CD14-positive monocyte (primary cell): ENCODE measurements around the gene CCDC134. TPM values are rescaled to one million over a fixed set of nuclear protein-coding genes. Genes with fewer than 3 reads are reported as not detected.

ENCODE experiments used
- DNase-seq, 3 donors: peaks; one replicate each; pipeline ENCODE4 v3.0.0-alpha.2; 2011 to 2022
- H2AFZ ChIP-seq: 2 replicates; pipeline ENCODE4 v1.6.0; 2012; ENCODE audit warnings: mild to moderate bottlenecking, low read depth, low read length, inconsistent platforms; ENCODE audit not compliant: insufficient read depth, poor library complexity, severe bottlenecking
- H3K27ac ChIP-seq, 2 donors: 1 replicate in 1 of 2; 2 replicates in 1 of 2; pipeline ENCODE4 v1.5.1; 2012 to 2013; ENCODE audit warnings: low read length in 2 of 2, control low read depth in 1 of 2, inconsistent platforms in 1 of 2, low read depth in 1 of 2, mild to moderate bottlenecking in 1 of 2
- H3K27me3 ChIP-seq, 2 donors: one replicate each; pipeline versions ENCODE4 v1.6.0 to v1.6.1; 2011 to 2013; ENCODE audit warnings: low read length in 2 of 2; ENCODE audit not compliant: control insufficient read depth in 2 of 2, insufficient read depth in 2 of 2
- H3K36me3 ChIP-seq, 2 donors: replicated peaks in 1 of 2; 1 replicate in 1 of 2; 2 replicates in 1 of 2; pipeline versions ENCODE4 v1.5.1 to v1.6.1; 2012 to 2013; ENCODE audit warnings: low read length in 2 of 2, control low read depth in 1 of 2, inconsistent platforms in 1 of 2, mild to moderate bottlenecking in 1 of 2; ENCODE audit not compliant: insufficient read depth in 2 of 2, control insufficient read depth in 1 of 2
- H3K4me1 ChIP-seq, 2 donors: 1 replicate in 1 of 2; 2 replicates in 1 of 2; pipeline versions ENCODE4 v1.5.1 to v1.6.1; 2012 to 2013; ENCODE audit warnings: low read length in 2 of 2, control low read depth in 1 of 2, inconsistent platforms in 1 of 2, mild to moderate bottlenecking in 1 of 2, moderate library complexity in 1 of 2; ENCODE audit not compliant: insufficient read depth in 2 of 2, control insufficient read depth in 1 of 2
- H3K4me2 ChIP-seq: replicated peaks from 2 replicates; pipeline ENCODE3; 2012; ENCODE audit warnings: low read length, moderate library complexity, mild to moderate bottlenecking; ENCODE audit not compliant: poor library complexity, severe bottlenecking; ENCODE audit errors: extremely low read depth
- H3K4me3 ChIP-seq, 3 experiments: fragments of 200-600 bp in 1 of 3; sonication (generic) in 1 of 3; replicated peaks in 1 of 3; 1 replicate in 2 of 3; 2 replicates in 1 of 3; pipeline ENCODE4 v1.5.1; 2011 to 2013; ENCODE audit warnings: low read length in 3 of 3, mild to moderate bottlenecking in 3 of 3, control low read depth in 2 of 3, low read depth in 2 of 3, inconsistent platforms in 1 of 3, moderate library complexity in 1 of 3
- H3K79me2 ChIP-seq: 2 replicates; pipeline ENCODE4 v1.6.0; 2012; ENCODE audit warnings: mild to moderate bottlenecking, control low read depth, inconsistent platforms, low read length, moderate library complexity; ENCODE audit not compliant: insufficient read depth
- H3K9ac ChIP-seq: 2 replicates; pipeline ENCODE4 v1.6.0; 2017; ENCODE audit warnings: low read length, mild to moderate bottlenecking; ENCODE audit not compliant: insufficient read depth, poor library complexity, severe bottlenecking
- H3K9me3 ChIP-seq, 2 donors: replicated peaks in 1 of 2; 1 replicate in 1 of 2; 2 replicates in 1 of 2; pipeline versions ENCODE4 v1.5.1 to v1.6.1; 2012 to 2013; ENCODE audit warnings: low read length in 2 of 2, control low read depth in 1 of 2; ENCODE audit not compliant: control insufficient read depth in 1 of 2, insufficient read depth in 1 of 2
- H4K20me1 ChIP-seq: 2 replicates; pipeline ENCODE4 v1.6.0; 2012; ENCODE audit warnings: mild to moderate bottlenecking, low read length, control low read depth, moderate library complexity; ENCODE audit not compliant: insufficient read depth
- H3K27ac Mint-ChIP-seq, 7 donors: one replicate each; pipeline ENCODE4 v1.8.0; 2020; ENCODE audit warnings: mild to moderate bottlenecking in 7 of 7, mixed read lengths in 7 of 7, moderate library complexity in 6 of 7, inconsistent platforms in 2 of 7
- H3K27me3 Mint-ChIP-seq, 3 donors: one replicate each; pipeline ENCODE4 v1.8.0; 2021 to 2022; ENCODE audit warnings: low read depth in 3 of 3, mild to moderate bottlenecking in 3 of 3, mixed read lengths in 3 of 3, moderate library complexity in 3 of 3, inconsistent platforms in 1 of 3
- H3K36me3 Mint-ChIP-seq, 2 donors: one replicate each; pipeline ENCODE4 v1.8.0; 2020; ENCODE audit warnings: mixed read lengths in 2 of 2, inconsistent platforms in 1 of 2, mild to moderate bottlenecking in 1 of 2
- H3K4me1 Mint-ChIP-seq: one replicate; pipeline ENCODE4 v1.8.0; 2020; ENCODE audit warnings: mild to moderate bottlenecking, mixed read lengths
- H3K4me3 Mint-ChIP-seq, 2 donors: one replicate each; pipeline ENCODE4 v1.8.0; 2020; ENCODE audit warnings: mild to moderate bottlenecking in 2 of 2, mixed read lengths in 2 of 2, moderate library complexity in 1 of 2
- H3K9me3 Mint-ChIP-seq, 7 donors: one replicate each; pipeline ENCODE4 v1.8.0; 2020 to 2022; ENCODE audit warnings: mixed read lengths in 7 of 7, mild to moderate bottlenecking in 6 of 7, moderate library complexity in 6 of 7, inconsistent platforms in 2 of 7
- WGBS: methylation state at CpG from one replicate; pipeline ENCODE4 v1.1.5; 2013; ENCODE audit warnings: missing lambda C conversion rate; ENCODE audit not compliant: insufficient coverage; 5-methylcytosine and 5-hydroxymethylcytosine counted together
- intact Hi-C, 2 donors: fragments of 100-400 bp; cut with micrococcal nuclease; formaldehyde crosslinking; loops; one replicate each; pipeline versions ENCODE4 v1.15.0 to v1.15.1; 2023
- polyA plus RNA-seq, 3 donors: library from polyadenylated mRNA; depleted of rRNA in 1 of 3; unstranded in 2 of 3; stranded (reverse) in 1 of 3; fragments of 300-500 nt in 2 of 3; fragments of >200 nt in 1 of 3; fragmentation: Illumina TruSeq in 2 of 3; gene quantifications; 1 replicate in 2 of 3; 2 replicates in 1 of 3; pipeline ENCODE4 v1.2.3, GENCODE V29; 2012 to 2021
- TF ChIP-seq, protein P1 (sequence below): fragments of 200-600 bp; IDR thresholded peaks from one replicate; pipeline ENCODE4 v1.8.0; 2022; ENCODE audit warnings: antibody characterized with exemption, mild to moderate bottlenecking

Gene CCDC134
- polyA plus RNA-seq, 3 donors = 2.1 to 5.3 (median 2.4) TPM

DNA sequence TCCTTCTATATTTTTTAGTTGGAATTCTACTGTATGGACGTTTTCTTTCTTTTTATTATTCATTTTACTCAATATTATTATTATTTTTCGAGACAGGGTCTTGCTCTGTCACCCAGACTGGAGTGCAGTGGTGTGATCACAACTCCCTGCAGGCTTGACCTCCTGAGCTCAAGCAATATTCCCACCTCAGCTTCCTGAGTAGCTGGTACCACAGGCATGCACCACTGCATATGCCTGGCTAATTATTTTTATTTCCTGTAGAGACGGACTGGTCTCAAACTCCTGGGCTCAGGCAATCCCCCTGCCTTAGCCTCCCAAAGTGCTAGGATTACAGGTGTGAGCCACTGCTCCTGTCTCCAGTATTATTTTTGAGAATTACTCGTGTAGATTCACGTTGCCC lies 34.0 kb upstream of the CCDC134 start:
- H4K20me1 ChIP-seq = no peaks in the 10 kb centered on the region
- no peaks in the 10 kb centered on the region for H3K36me3 ChIP-seq
- H3K27me3 ChIP-seq = no peaks in the 10 kb centered on the region
- Mint-ChIP-seq H3K36me3 (no peaks in the 10 kb centered on the region), H3K27me3 (peaks cover 0 to 3% (median 2%) of the 10 kb centered on the region in 3 donors), H3K9me3 (no peaks in the 10 kb centered on the region), H3K27ac (peak overlapping the region in 2 of 7 donors; percentile 12 to 57), H3K4me3 (no peak overlapping the region), H3K4me1 (peaks cover 25% of the 10 kb centered on the region)
- no peak overlapping the region for H2AFZ ChIP-seq
- H3K4me2 ChIP-seq = no peak overlapping the region
- no peak overlapping the region for H3K9ac ChIP-seq
- no peak overlapping the region for H3K4me3 ChIP-seq
- no peak overlapping the region for H3K27ac ChIP-seq
- no peaks in the 10 kb centered on the region for H3K9me3 ChIP-seq
- 76% methylated on average over 2 of the region's 5 CpGs for WGBS
- H3K79me2 ChIP-seq = no peaks in the 10 kb centered on the region
- TF ChIP-seq, protein P1, sequence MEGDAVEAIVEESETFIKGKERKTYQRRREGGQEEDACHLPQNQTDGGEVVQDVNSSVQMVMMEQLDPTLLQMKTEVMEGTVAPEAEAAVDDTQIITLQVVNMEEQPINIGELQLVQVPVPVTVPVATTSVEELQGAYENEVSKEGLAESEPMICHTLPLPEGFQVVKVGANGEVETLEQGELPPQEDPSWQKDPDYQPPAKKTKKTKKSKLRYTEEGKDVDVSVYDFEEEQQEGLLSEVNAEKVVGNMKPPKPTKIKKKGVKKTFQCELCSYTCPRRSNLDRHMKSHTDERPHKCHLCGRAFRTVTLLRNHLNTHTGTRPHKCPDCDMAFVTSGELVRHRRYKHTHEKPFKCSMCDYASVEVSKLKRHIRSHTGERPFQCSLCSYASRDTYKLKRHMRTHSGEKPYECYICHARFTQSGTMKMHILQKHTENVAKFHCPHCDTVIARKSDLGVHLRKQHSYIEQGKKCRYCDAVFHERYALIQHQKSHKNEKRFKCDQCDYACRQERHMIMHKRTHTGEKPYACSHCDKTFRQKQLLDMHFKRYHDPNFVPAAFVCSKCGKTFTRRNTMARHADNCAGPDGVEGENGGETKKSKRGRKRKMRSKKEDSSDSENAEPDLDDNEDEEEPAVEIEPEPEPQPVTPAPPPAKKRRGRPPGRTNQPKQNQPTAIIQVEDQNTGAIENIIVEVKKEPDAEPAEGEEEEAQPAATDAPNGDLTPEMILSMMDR = no peak
- DNase-seq = no peak
- peaks cover 14 to 24% of the 10 kb centered on the region in 2 donors for H3K4me1 ChIP-seq
- intact Hi-C loops = loop anchor here in 1 of 2 donors (5.0 kb wide), 1 partner anchor 36 kb away; the partner anchor contains the start of gene CCDC134

DNA sequence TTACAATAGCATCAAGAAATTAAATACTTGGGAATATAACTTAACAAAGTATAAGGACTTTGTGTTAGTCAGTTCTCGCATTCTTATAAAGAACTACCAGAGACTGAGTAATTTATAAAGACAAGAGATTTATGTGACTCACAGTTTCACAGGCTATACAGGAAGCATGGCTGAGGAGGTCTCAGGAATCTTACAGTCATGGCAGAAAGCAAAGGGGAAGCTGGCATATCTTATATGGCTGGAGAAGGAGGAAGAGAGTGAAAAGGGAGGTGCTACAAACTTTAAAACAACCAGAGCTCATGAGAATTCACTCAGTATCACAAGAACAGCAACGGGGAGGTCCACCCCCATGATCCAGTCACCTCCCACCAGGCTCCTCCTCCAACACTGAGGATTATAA lies 32.0 kb upstream of the CCDC134 start:
- Histone ChIP-seq H3K36me3 (no peaks in the 10 kb centered on the region), H3K79me2 (no peaks in the 10 kb centered on the region), H2AFZ (no peak overlapping the region), H3K27ac (peak overlapping the region; percentile 34 to 44), H3K9ac (no peak overlapping the region), H3K4me3 (no peak overlapping the region), H3K4me1 (peaks cover 14 to 24% of the 10 kb centered on the region in 2 donors), H3K4me2 (peak overlapping the region; percentile 3), H3K9me3 (no peaks in the 10 kb centered on the region), H4K20me1 (no peaks in the 10 kb centered on the region), H3K27me3 (no peaks in the 10 kb centered on the region)
- H3K4me3 Mint-ChIP-seq = no peak overlapping the region
- peaks cover 0 to 5% (median 2%) of the 10 kb centered on the region in 3 donors for H3K27me3 Mint-ChIP-seq
- H3K36me3 Mint-ChIP-seq = no peaks in the 10 kb centered on the region
- no CpG with 5 or more reads among the region's 2 CpGs for WGBS
- H3K4me1 Mint-ChIP-seq = peaks cover 25% of the 10 kb centered on the region
- peak overlapping the region; percentile 79 to 93 (median 87) for H3K27ac Mint-ChIP-seq
- peak; percentile 86 to 93 (median 93) for DNase-seq
- no peaks in the 10 kb centered on the region for H3K9me3 Mint-ChIP-seq
- intact Hi-C loops = loop anchor here in 1 of 2 donors (5.0 kb wide), 1 partner anchor 34 kb away; the partner anchor contains the start of gene CCDC134
- TF ChIP-seq, protein P1 = no peak
